GM21526 (cell line): Measurements from ENCODE around the gene MESP2.

Experiments used
- ATAC-seq: cut with Tn5 transposase; IDR thresholded peaks from one replicate; pipeline ENCODE4 v1.9.1; 2021; ENCODE audit warnings: moderate library complexity; ENCODE audit not compliant: unreplicated experiment, low FRiP score

The MESP2 gene

GRCh38 chr15:89799011-89799911, 23.1 kb downstream of the MESP2 start:
- ATAC-seq = no peak

- no peak for ATAC-seq
These were observed 23.9 kb downstream of the MESP2 start for GRCh38 chr15:89799918-89800498.

- no peak for ATAC-seq
These were observed 25.5 kb downstream of the MESP2 start for GRCh38 chr15:89801471-89802195.

DNA sequence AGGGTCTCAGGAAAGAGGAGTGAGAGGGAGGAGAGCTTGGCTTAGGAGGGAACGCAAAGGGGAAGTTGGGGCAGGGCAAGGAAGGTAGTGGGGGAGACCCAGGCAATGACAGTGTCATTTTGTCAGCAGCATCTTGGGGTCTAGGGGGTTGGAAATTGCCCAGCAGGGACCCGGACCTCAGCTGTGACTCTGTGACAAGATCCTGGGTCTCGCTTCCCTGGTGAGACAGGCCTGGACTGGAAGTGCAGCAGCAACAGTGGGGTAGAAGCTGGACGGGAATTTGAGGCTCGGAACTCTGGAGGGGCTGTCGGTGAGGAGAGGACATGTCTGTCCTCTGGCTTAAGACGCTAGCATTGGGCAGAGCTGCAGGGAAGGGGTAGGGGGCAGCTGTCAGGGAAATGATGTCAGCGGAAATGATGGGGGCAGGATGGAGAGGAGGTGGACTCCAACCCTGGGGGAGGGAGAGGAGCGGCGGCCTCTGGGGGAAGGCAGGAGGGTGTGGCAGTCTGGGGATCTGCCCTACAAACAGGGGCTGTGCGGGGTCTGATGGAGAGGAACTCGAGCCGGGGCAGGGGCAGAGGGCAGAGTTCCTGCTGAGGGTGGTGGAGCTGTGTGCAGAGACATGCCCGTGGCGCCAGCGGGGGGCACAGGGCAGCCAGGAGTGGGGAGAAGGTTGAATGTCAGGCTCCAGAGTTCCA, 26.2 kb downstream of the MESP2 start:
- ATAC-seq = no peak

GRCh38 chr15:89802986-89803824, 27.1 kb downstream of the MESP2 start:
- no peak for ATAC-seq

DNA sequence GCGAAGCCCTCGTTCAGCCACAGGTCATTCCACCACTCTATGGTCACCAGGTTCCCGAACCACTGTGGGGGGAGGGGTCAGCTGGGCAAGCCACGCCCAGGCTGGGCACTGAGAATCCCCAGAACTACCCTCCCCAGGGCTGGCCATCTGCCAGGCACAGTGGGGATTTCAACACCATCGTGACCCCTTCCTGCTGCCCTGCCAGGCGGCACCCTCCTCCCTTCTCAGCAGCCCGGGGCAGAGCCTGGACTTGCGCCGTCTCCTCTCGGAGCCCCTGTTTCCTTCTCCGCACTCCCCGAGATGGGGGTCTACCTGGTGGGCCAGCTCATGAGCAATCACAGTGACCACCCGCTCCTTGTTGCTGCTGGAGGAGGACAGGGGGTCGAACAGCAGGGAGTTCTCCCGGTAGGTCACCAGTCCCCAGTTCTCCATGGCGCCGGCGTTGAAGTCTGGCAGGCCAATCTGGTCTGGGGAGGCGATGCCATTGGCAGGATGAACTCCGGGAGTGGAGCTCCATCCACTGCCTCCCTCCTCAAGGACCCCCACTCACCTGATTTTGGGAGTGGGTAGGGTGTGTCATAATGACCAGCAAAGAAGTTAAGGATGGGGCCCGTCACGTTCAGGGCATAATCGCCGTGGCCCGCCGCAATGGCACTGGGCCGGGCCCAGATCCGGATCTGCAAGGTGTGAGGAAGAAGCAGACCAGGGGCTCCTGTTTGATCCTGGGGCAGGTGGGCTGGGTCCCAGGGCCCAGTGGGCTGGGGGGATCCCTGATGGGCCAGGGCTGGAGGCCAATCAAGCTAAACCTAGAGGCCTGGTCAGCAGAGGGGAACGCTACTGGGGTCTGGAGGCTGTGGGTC, 28.0 kb downstream of the MESP2 start:
- ATAC-seq = no peak

DNA sequence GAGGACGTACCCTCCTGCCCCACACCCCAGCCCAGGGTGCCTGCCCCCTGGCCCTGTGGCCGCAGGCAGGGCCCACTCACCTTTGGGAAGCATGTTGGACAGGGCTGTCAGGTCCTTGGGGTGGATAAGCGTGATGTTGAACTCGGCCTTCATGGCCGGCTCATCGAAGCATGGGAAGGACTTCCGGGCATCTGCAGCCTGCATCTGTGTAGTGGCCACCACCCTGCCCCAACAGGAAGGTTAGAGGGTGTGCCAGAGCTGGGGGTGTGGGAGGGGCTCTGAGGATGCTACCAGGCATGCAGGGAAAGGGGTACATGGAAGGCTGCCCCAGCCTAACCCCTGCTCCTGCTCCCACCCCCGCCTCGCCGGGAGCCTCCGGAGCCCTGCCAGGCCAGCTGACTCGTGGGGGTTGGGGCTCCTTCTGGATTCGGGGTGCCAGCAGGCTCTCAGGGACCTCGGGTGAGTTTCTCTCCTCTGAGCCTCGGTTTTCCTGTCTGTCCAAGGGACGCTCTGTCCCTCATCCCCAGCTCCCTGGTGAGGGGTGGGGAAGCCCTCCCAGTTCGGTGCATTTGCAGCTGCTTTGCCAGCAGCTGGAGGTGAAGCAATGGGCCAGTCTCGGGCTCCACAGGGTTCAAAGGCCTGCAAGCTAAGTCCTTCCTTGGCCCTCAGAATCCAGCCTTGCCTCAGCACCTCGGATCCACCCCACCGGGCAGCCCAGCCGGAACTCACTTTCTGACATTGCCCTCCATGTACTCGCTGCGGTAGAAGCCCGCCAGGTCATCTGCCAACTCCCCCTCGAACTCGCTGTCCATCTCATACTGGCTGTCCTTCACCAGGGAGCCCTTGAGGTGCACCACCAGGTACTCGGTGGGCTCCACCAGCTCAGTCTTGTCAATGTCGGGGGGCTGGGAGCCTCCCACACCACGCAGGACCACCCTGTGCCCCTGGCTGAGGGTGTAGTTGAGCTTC, 29.4 kb downstream of the MESP2 start:
- no peak for ATAC-seq

DNA sequence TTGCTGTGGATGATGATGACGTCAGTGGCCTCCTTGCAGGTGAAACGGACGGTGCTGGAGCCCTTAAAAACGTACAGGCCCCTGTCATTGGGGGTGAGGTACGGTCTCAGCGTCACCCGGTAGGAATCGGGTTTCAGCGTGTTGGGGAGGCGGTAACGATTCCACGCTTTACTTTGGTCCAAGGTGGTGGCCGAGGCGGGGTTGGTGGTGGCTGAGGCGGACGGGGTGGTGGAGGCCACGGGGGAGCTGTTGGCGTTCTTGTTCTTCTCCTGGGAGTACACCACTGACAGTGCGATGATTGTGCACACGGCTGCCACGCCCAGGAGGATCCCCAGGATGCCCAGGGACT, 30.1 kb downstream of the MESP2 start:
- ATAC-seq = no peak

DNA sequence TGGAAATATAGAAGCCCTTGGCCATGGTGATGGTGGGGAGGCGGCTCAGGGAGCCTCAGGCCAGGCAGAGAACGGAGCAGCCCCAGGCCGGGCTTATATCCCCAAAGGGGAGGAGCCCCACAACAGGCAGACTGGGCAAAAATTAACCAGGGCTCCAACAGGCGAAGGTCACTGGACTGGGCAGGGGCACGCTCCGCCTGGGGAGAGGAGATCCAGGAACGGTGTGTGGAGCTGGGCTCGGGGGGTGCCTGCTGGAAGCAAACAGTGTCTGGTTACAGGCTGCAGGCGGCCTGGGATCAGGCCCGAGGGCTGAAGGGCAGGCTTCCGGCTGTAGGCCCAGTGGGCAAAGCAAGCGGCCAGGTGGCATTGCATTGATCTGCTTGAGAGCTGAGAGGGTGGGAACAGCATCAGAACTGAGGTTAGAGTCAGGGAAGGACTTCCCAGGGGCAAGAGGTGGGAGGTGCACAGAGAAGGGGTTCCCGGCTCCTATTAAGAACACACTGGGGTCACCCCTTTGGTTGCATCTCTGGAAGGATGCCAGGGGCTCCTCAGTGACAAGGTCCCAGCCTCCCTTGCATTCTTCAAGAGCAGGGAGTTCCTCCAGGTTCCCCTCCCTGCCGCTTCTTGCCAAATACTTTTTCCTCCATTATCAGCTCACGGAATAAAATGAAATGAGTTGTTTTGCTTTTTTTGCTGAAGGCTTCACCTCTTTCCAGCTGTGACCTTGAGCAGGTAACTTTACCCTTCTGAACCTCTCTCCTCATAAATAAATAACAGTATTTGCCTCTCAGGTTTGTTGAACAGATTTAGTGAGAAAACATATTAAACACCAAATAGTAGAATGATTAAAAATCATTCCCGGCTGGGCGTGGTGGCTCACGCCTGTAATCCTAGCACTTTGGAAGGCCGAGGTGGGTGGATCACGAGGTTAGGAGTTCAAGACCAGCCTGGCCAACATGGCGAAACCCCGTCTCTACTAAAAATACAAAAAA, 30.7 kb downstream of the MESP2 start:
- no peak for ATAC-seq

- no peak for ATAC-seq
These were observed 31.6 kb downstream of the MESP2 start for GRCh38 chr15:89807689-89808088.

DNA sequence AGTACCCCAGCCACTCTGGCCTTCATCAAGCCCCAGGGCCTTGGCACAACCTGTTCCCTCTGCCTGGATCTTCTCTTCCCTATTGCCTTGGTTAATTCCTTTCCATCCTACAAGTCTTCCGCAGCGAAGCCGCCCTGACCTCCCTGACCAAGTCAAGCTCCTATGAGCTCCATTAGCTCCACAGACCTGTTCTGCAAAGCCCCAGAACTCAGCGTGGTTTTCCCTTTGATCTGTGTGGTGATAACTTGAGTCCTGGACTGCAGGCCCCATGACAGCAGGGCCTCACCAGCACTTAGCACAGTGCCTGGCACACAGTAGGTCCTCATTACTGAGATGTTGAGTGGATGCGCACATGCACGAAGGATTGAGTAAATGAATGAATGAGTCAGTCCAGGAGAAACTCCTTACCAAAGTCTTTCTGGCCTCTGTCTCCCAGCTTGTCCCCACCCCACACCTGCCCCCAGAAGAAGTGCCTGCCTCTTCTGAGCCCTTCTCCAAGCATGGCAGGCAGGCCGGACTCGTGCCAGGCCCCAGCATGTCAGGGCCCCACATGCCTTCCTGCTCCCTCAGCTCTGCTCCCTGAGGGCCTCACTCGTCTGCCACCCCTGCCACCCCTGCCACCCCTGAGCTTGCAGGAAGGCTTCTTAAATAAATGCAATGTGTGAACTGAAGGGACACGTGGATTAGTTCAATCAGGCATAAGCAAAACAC, 32.2 kb downstream of the MESP2 start:
- no peak for ATAC-seq

GRCh38 chr15:89809093-89809786, 33.1 kb downstream of the MESP2 start:
- no peak for ATAC-seq

- no peak for ATAC-seq
These were observed 33.6 kb downstream of the MESP2 start for GRCh38 chr15:89809787-89810148.

GRCh38 chr15:89810837-89811236, 34.7 kb downstream of the MESP2 start:
- ATAC-seq = no peak

- no peak for ATAC-seq
These were observed 36.1 kb downstream of the MESP2 start for GRCh38 chr15:89812011-89812846.
